Endothelial cell of umbilical vein (primary cell): ENCODE data around the gene RUVBL1. TPM values are rescaled to one million over a fixed set of nuclear protein-coding genes. Genes with fewer than 3 reads are reported as not detected.

Experiments
- BruUV-seq: library from RNA; stranded (reverse); fragments of 400-500 nt; replicated peaks from 2 replicates; lab custom pipeline; 2021; lab: Mats Ljungman, UMichigan
- CTCF ChIA-PET: fragments of 300-600, 350-600 bp; sonication (Branson Sonifier 250); formaldehyde crosslinking; loops from one replicate; lab custom pipeline; 2021; ENCODE audit warnings: antibody characterized with exemption, inconsistent platforms; lab: Charles Lee
- POLR2A ChIA-PET: fragments of 300-600, 350-600 bp; sonication (Branson Sonifier 250); formaldehyde crosslinking; loops from one replicate; lab custom pipeline; 2021; ENCODE audit warnings: antibody characterized with exemption, inconsistent platforms; lab: Charles Lee
- DNase-seq: peaks from one replicate; pipeline ENCODE4 v3.0.0-alpha.2; 2011; ENCODE audit warnings: low read depth, low spot score
- FAIRE-seq: peaks from 2 replicates; lab custom pipeline; 2011; peaks lifted over from hg19 to GRCh38; lab: Jason Lieb, UNC
- H2AFZ ChIP-seq: 2 replicates; pipeline ENCODE4 v1.6.0; 2012; ENCODE audit warnings: low read depth, low read length, control low read depth, inconsistent platforms
- H3K27ac ChIP-seq: 2 replicates; pipeline ENCODE4 v1.5.1; 2011; ENCODE audit warnings: low read depth, mild to moderate bottlenecking, control low read depth, low read length, moderate library complexity; ENCODE audit not compliant: insufficient read depth
- H3K27me3 ChIP-seq, 2 experiments: 2 replicates each; pipeline versions ENCODE4 v1.6.0 to v1.6.1; 2011; ENCODE audit warnings: low read length in 2 of 2, mixed read lengths in 1 of 2; ENCODE audit not compliant: control insufficient read depth in 2 of 2, insufficient read depth in 2 of 2
- H3K36me3 ChIP-seq, 2 experiments: 2 replicates in 1 of 2; 3 replicates in 1 of 2; pipeline ENCODE4 v1.5.1; 2011; ENCODE audit warnings: low read length in 2 of 2, mild to moderate bottlenecking in 1 of 2, moderate library complexity in 1 of 2; ENCODE audit not compliant: control insufficient read depth in 2 of 2, insufficient read depth in 2 of 2; ENCODE audit errors: extremely low read depth in 1 of 2
- H3K4me1 ChIP-seq: 3 replicates; pipeline ENCODE4 v1.5.1; 2011; ENCODE audit warnings: mild to moderate bottlenecking, low read length; ENCODE audit not compliant: control insufficient read depth, insufficient read depth; ENCODE audit errors: extremely low read depth
- H3K4me2 ChIP-seq: 2 replicates; pipeline ENCODE4 v1.6.1; 2011; ENCODE audit warnings: low read length, control low read depth, mixed read lengths; ENCODE audit not compliant: insufficient read depth
- H3K4me3 ChIP-seq, 3 experiments: fragments of 200-600 bp in 1 of 3; sonication (generic), shearing (Covaris generic) in 1 of 3; replicated peaks in 1 of 3; 2 replicates each; pipeline ENCODE4 v1.5.1; 2011 to 2016; ENCODE audit warnings: control low read depth in 3 of 3, low read length in 3 of 3, mild to moderate bottlenecking in 2 of 3, inconsistent platforms in 1 of 3, low read depth in 1 of 3, moderate library complexity in 1 of 3; ENCODE audit not compliant: insufficient read depth in 1 of 3
- H3K79me2 ChIP-seq: 2 replicates; pipeline ENCODE4 v1.6.0; 2012; ENCODE audit warnings: low read length, inconsistent platforms; ENCODE audit not compliant: control insufficient read depth, insufficient read depth
- H3K9ac ChIP-seq: replicated peaks from 2 replicates; pipeline ENCODE3; 2011; ENCODE audit warnings: low read length, control low read depth; ENCODE audit not compliant: insufficient read depth; ENCODE audit errors: extremely low read depth
- H3K9me1 ChIP-seq: replicated peaks from 3 replicates; pipeline ENCODE4 v1.6.0; 2011; ENCODE audit warnings: mild to moderate bottlenecking, low read length; ENCODE audit not compliant: control insufficient read depth, insufficient read depth; ENCODE audit errors: extremely low read depth
- H3K9me3 ChIP-seq: replicated peaks from 2 replicates; pipeline ENCODE4 v1.5.1; 2012; ENCODE audit warnings: low read length, inconsistent platforms; ENCODE audit not compliant: control insufficient read depth, insufficient read depth
- H4K20me1 ChIP-seq: replicated peaks from 2 replicates; pipeline ENCODE3; 2011; ENCODE audit warnings: mild to moderate bottlenecking, low read length; ENCODE audit not compliant: control insufficient read depth, insufficient read depth; ENCODE audit errors: extremely low read depth
- CTCF ChIP-seq, 2 donors: IDR thresholded peaks; 1 replicate in 1 of 2; 2 replicates in 1 of 2; pipeline ENCODE4 v1.5.1; 2011; ENCODE audit warnings: low read length in 2 of 2, mild to moderate bottlenecking in 2 of 2, moderate library complexity in 2 of 2, control low read depth in 1 of 2, inconsistent platforms in 1 of 2, low read depth in 1 of 2; ENCODE audit not compliant: insufficient read depth in 1 of 2; ENCODE audit errors: extremely low read depth in 1 of 2
- FOS ChIP-seq: IDR thresholded peaks from 2 replicates; pipeline ENCODE4 v1.6.1; 2011; ENCODE audit warnings: mild to moderate bottlenecking, low read length, moderate library complexity, borderline replicate concordance; ENCODE audit not compliant: insufficient read depth
- GATA2 ChIP-seq: IDR thresholded peaks from 2 replicates; pipeline ENCODE4 v1.7.0; 2011; ENCODE audit warnings: low read depth, mild to moderate bottlenecking, moderate library complexity, mixed read lengths, low read length; ENCODE audit not compliant: insufficient read length, insufficient read depth
- POLR2AphosphoS5 ChIP-seq: IDR thresholded peaks from 2 replicates; pipeline ENCODE4 v1.6.1; 2012; ENCODE audit warnings: low read depth, mild to moderate bottlenecking, control low read depth, low read length, moderate library complexity; ENCODE audit not compliant: insufficient read depth
- dilution Hi-C: fragments of 300-500 bp; cut with MboI; formaldehyde crosslinking; loops from one replicate; pipeline ENCODE4 v1.15.0; 2019; ENCODE audit warnings: low sequenced_read_pairs; ENCODE audit not compliant: extremely low pct_ligation_motif_present
- intact Hi-C: fragments of 100-400 bp; cut with micrococcal nuclease; formaldehyde crosslinking; loops from one replicate; pipeline ENCODE4 v1.10.0; 2022
- polyA plus RNA-seq, 4 experiments: library from polyadenylated mRNA; depleted of rRNA in 3 of 4; stranded (reverse) in 3 of 4; unstranded in 1 of 4; fragments of >200 nt; gene quantifications; 2 replicates each; pipeline versions ENCODE4 v1.2.1 to v1.2.3, GENCODE V29; 2011 to 2012; ENCODE audit warnings: missing spikeins in 1 of 4
- total RNA-seq: library from RNA; stranded (reverse); gene quantifications from 2 replicates; pipeline ENCODE4 v1.2.3, GENCODE V29; 2021

RUVBL1 gene
- total and polyA plus RNA-seq, 2 donors (not counting 3 experiments of a cell fraction or from before 2014, with no cell fraction given) = 52.5 to 58.5 TPM

- H3K9ac ChIP-seq = no peak overlapping the region
- POLR2A ChIA-PET = no interaction called here
- H3K27me3 ChIP-seq = no peaks in the 10 kb centered on the region
- TF ChIP-seq CTCF (IDR thresholded peaks at IDR 0.05; ENCODE audit: extremely low read depth in 1 of 2, insufficient read depth in 1 of 2, low read depth in 1 of 2, low read length in 2 of 2) (no peak), GATA2 (no peak), POLR2AphosphoS5 (no peak), FOS (no peak)
- dilution Hi-C loops = no loop called here
- CTCF ChIA-PET = interaction anchor here (0.9 to 3.3 kb wide), 5 partner anchors 9 to 49 kb away, joined by 3 to 16 read pairs (median 5); partner anchors contain the start of gene RUVBL1
- no peak overlapping the region for H2AFZ ChIP-seq
- no peaks in the 10 kb centered on the region for H4K20me1 ChIP-seq
- intact Hi-C loops = no loop called here
- H3K9me3 ChIP-seq = no peaks in the 10 kb centered on the region
- no peaks in the 10 kb centered on the region for H3K79me2 ChIP-seq
- no peak overlapping the region for H3K4me2 ChIP-seq
- no TSS peak for BruUV-seq
- no peak overlapping the region for H3K4me3 ChIP-seq
- no peak overlapping the region for H3K27ac ChIP-seq
- peaks cover 3 to 23% of the 10 kb centered on the region in 2 experiments for H3K36me3 ChIP-seq
- H3K9me1 ChIP-seq = no peaks in the 10 kb centered on the region
- peaks cover 5% of the 10 kb centered on the region for H3K4me1 ChIP-seq
- no peak for FAIRE-seq
- no peak for DNase-seq
Measured at GRCh38 chr3:128084675-128085021, 39.0 kb downstream of the RUVBL1 start.
